GM19372 (cell line): ENCODE measurements around the gene HPCAL1.

Experiments used
- ATAC-seq: cut with Tn5 transposase; IDR thresholded peaks from one replicate; pipeline ENCODE4 v1.9.1; 2021; ENCODE audit warnings: mild to moderate bottlenecking, low read depth, moderate library complexity; ENCODE audit not compliant: unreplicated experiment

Gene HPCAL1

GRCh38 chr2:10331702-10332401, 29.1 kb downstream of the HPCAL1 start:
- ATAC-seq: peak; percentile 78

GRCh38 chr2:10332402-10333246, 29.9 kb downstream of the HPCAL1 start:
- no peak for ATAC-seq

DNA sequence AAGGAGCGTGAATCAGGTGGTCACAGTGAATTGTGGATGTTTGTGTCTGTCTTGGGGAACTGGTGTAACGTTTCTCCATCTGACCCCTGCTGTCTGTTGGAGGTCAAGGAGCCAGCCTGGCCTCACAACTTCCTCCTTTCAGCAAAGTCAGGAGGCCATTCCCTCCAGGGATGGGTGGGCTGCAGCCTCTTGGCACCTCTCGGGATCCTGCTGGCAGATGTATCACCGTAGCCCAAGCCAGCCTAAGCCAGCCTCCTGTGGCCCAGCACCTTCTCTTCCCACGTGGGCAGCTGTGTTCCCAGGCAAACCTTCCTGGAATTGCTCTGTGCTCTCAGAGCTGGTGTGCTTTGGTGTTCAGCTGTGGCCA, 30.5 kb downstream of the HPCAL1 start:
- no peak for ATAC-seq

GRCh38 chr2:10333966-10334365, 31.3 kb downstream of the HPCAL1 start:
- no peak for ATAC-seq

DNA sequence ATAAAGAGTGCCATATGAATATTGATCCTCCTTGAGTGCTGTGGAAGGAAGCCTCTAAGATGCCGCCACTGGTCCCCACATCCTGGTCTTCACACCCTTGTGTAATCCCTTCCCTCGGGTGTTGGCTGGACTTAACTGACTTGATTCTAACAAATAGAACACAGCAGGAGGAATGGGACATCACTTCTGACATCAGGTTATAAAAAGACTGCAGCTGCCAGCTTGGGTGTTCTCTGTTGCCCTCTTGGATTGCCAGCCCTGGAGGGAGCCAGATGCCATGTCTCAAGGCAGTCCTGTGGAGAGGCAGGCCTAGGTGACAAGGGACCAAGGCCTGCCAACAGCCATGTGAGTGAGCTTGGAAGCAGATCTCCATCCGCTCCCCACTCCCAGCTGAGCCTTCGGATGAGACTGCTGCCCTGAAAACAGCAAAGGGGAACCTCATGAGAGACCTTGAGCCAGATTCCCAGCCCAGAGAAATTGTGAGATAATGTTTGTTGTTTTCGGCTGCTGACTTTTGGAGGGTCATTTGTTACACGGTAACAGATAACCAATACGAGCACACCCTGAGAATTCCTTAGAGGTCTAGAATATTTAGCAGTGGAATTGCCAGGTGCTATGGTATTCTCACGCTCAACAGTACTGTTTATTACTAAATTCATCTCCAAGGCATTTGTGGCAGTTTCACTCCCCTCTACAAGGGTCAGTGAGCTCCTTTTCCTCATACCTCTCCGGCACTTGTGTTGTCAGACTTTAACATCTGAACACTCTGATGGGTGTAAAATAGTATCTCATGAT, 32.5 kb downstream of the HPCAL1 start:
- ATAC-seq: no peak

- no peak for ATAC-seq
Observed at GRCh38 chr2:10336283-10336682, 33.6 kb downstream of the HPCAL1 start.

DNA sequence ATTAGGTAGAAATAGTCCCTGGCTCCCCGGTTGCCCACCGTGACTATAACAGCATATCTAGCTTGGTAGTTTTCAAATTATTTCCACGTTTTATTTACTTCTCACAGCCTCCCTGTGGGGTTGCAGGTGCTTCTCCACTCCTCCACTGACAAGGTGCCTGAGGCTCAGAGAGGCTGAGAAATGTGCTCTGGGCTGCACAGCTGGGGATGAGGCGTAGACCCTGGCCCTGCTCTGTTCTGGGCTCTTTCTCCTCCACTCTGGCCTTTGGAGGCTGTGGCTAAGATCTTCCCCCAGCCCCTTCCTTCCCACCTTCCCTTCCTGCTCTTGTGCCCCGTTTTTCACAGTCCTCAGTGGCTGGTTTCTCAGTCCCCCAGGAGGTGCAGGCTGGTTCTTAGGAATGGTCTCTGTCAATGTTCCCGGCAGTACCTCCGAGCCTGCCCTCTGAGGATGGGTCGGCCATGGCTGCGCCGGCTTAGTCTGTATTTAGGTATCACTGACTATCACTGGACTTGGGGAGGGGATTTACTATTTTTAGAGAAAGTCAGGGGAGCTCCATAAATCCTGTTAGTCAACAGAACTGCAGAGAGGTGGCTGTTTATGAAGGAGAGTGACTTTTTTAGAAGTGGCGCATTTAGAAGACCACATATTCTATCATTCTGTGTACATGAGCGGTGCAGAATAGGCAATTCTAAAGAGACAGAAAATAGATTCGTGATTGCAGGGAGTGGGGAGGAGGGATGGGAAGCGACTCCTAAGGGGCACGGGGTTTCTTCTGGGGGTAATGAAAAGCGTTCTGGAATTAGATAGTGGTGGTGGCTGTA, 35.0 kb downstream of the HPCAL1 start:
- no peak for ATAC-seq

- no peak for ATAC-seq
Observed at GRCh38 chr2:10338270-10339188, 35.8 kb downstream of the HPCAL1 start.

DNA sequence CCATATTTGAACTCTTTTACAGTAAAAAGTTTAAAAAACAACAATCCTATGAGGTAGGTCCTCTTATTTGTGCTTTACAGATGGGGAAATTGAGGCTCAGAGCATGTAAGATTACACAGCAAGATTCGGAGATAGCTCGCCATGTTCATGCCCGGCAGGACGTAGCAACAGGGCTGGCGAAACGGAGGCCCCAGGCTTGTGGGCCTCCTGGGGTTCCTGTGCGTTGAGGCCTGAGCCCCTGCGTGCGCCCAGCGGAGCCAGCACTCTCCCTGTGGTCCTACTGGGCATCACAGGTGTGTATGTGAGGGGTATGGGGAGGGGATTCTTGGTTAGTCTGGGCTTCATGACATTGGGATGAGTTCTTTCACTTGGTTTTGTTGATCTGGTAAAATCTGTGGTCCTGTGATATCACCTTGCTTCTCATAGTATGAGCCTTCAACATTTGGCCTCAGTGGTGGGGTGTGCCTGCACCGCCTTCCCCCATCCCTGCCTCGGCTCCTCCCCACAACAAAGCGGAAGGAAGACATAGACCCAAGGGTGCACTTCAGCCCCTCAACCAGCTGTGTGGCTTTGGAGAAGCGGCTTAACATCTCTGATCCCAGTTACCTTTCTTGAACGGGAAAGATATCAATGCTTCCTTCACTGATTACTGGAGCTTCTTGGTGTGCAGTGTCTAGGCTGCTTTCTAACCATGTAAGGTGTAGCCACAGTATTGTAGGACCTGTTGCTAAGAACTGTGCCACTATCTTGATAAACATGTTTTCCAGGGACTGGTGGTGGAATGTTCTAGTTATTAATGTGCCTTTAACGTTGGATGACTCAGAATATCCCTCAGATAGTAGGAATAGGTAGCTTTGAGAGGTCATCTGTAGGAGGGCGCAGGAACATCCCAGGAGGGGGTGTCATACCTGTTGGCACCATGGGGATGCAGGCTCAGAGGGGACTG, 37.2 kb downstream of the HPCAL1 start:
- ATAC-seq: no peak

GRCh38 chr2:10340593-10340975, 37.9 kb downstream of the HPCAL1 start:
- no peak for ATAC-seq

DNA sequence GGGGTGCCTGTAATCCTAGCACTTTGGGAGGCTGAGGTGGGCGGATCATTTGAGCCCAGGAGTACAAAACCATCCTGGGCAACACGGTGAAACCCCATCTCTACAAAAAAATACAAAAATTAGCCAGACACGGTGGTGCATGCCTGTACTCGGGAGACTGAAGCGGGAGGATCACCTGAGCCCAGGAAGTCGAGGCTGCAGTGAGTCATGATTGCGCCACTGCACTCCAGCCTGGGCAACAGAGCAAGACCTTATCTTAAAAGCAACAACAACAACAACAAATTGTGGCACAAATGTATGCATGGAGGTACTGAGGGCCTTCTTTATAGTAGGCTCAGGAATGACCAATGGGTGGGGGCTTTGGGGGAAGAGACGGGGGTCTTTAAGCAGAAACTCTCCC, 38.5 kb downstream of the HPCAL1 start:
- no peak for ATAC-seq

GRCh38 chr2:10342245-10342951, 39.7 kb downstream of the HPCAL1 start:
- ATAC-seq: no peak

DNA sequence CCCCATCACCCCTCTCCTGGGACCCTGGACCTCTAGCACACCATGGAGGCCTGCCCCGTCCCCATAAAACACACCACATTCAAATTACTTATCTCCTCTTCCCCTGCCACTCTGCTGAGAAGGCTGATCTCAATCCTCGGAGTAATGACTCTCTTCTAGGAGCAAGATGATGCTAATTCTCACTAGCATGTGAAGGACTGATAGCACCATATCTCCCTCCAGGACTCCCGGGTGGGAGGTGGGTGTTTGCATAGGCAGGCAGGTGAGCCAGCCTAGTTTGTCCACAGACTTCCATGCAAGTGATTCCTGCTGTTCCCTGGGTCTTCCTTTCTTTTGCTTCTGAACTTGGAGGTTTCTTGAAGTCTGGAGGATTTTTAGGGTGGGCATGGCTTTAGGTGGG, 40.5 kb downstream of the HPCAL1 start:
- ATAC-seq: no peak

DNA sequence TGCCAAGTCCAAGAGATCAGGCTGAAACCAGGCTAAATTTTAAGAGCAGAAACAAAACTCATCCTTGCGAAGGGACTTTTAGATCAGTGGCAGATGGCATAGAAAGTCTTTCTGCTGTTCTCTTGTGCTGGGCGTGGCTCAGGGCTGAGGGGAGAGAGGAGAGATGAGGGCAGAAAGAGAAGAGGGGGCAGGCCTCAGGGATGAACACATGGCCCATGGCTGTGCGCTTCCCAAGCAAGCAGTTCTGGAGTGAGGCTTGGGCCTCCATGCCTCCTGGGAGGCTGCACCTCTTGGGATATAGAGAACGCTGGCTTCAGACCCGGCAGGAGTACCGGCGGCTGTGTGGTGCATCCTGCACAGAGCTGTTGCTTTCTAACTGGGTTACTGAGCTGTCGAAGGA, 41.0 kb downstream of the HPCAL1 start:
- no peak for ATAC-seq

DNA sequence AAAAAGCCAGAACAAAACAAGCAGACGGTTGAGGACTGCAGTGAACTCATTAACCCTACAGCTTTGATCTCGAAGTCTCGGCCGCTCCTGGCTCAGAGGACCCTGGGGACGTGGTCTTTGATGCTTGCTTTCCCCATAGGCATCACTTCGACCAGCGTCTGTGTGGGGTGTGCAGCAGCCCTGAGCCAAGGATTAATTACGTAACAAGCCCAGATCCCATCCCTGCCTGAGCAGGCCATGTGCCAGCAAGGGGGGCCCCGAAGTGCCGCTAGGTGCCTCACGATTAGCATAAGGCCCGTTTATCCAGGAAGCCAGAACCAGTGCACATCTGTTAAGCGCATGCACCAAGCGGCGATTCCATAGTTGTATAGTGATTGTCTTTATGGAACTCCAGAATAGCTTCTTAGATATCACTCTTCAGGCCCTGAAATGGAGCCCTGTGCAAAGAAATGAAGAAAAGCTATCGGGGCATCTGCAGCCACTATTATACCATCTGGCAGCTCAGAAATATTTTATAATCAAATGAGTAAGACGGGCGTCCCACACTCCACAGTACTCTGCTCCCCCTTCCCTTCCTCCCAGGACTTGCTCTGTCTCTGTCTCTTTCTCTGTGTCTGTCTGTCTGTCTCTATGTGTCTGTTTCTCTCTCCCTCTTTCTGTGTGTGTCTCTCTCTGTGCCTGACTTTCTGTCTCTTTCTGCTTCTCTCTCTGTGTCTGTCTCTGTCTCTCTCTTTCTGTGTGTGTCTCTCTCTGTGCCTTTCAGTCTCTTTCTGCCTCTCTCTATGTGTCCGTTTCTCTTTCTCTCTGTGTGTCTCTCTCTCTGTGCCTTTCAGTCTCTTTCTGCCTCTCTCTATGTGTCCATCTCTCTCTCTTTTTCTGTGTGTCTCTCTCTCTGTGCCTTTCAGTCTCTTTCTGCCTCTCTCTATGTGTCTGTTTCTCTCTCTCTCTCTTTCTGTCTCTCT, 41.7 kb downstream of the HPCAL1 start:
- ATAC-seq: no peak

- no peak for ATAC-seq
Observed at GRCh38 chr2:10345126-10345525, 42.4 kb downstream of the HPCAL1 start.

GRCh38 chr2:10345813-10346212, 43.1 kb downstream of the HPCAL1 start:
- no peak for ATAC-seq
